ENCODE data around the gene NUDT22.

NUDT22 gene

GRCh38 chr11:64253481-64253880 lies 27.4 kb downstream of the NUDT22 start:
- no peak for TF ChIP-seq CTCF (IDR thresholded peaks at IDR 0.05)

GRCh38 chr11:64254326-64254725 lies 28.3 kb downstream of the NUDT22 start:
- TF ChIP-seq CTCF (IDR thresholded peaks at IDR 0.05), result no peak

GRCh38 chr11:64255135-64256128 lies 29.4 kb downstream of the NUDT22 start:
- no peak for TF ChIP-seq CTCF (IDR thresholded peaks at IDR 0.05)

GRCh38 chr11:64256300-64256699 lies 30.2 kb downstream of the NUDT22 start:
- TF ChIP-seq CTCF (IDR thresholded peaks at IDR 0.05), result no peak

GRCh38 chr11:64258356-64258755 lies 32.3 kb downstream of the NUDT22 start:
- TF ChIP-seq CTCF (IDR thresholded peaks at IDR 0.05), result no peak

GRCh38 chr11:64258946-64259532 lies 33.0 kb downstream of the NUDT22 start:
- no peak for TF ChIP-seq CTCF (IDR thresholded peaks at IDR 0.05)

GRCh38 chr11:64259533-64260067 lies 33.5 kb downstream of the NUDT22 start:
- no peak for TF ChIP-seq CTCF (IDR thresholded peaks at IDR 0.05)
